ENCODE data around the gene DGAT2. TPM values are rescaled to one million over a fixed set of nuclear protein-coding genes. Genes with fewer than 3 reads are reported as not detected.
"Not testable (repeated sequence)": the region's sequence is repeated elsewhere in the genome, so short reads cannot be mapped to it uniquely, and the experiment has no call there.

DGAT2 gene
- polyA plus RNA-seq, 3 donors from 2014 or later, result 0.22 to 0.63 TPM; not detected in 1

DNA sequence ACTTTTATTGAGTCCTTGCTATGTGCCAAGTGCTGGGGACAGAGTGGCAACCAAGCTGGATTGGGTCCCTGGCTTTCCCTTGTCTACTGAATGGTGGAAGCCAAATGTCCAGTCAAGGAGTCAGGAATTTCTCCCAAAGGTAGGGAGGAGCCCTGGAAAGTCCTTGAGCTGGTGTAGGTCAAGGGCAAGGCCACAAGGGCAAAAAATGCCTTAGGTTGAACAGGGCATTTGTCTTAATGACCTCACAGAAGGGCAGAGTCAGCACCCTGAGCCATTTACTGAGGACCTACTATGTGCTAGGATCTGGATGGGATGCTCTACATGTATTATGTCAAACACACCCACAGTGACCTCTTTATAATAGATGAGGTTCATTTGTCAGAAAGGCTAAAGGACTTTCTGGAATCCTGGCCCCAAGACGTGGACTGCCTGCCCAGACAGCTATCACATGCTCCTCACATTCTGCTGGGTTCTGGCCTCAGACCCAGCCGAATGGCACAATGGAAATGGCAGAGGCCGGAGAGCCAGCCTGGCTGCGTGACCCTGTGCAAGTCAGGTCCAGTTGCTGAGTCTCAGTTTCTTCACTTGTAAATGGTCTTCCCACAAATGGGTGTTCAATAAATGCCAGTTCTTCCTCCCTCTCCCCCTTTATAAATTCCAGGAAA lies 33.3 kb upstream of the DGAT2 start:
- no peak for DNase-seq
- Mint-ChIP-seq H3K4me3 (no peak overlapping the region), H3K4me1 (no peaks in the 10 kb centered on the region), H3K9me3 (peaks cover 0 to 1% (median 0%) of the 10 kb centered on the region in 6 donors), H3K27me3 (ENCODE audit: low read depth in 3 of 3) (peaks cover 3 to 8% (median 6%) of the 10 kb centered on the region in 3 donors), H3K27ac (no peak overlapping the region), H3K36me3 (no peaks in the 10 kb centered on the region)

DNA sequence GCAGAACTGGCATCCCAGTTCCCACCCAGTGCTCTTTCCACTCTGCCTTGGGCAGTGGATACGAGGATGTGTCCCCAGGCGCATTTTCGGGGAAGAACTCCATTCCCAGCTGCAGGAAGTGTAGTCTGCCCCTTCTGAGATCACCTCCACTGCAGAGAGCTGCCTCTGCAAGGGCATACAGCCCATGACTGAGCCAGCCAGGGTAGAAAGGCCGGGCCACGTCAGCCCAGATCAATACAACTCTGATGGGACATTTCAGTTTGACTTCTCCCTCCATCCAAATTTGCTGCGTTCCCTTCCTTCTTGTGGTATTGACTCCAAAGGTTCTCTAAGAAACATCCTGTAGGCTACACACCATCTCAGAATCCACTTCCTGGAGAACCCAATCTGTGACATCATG lies 31.3 kb upstream of the DGAT2 start:
- peaks cover 3 to 8% (median 6%) of the 10 kb centered on the region in 3 donors for H3K27me3 Mint-ChIP-seq (ENCODE audit: low read depth in 3 of 3)
- no peaks in the 10 kb centered on the region for H3K36me3 Mint-ChIP-seq
- DNase-seq, result no peak
- H3K9me3 Mint-ChIP-seq, result no peaks in the 10 kb centered on the region
- H3K4me1 Mint-ChIP-seq, result no peaks in the 10 kb centered on the region
- no peak overlapping the region for H3K4me3 Mint-ChIP-seq
- no peak overlapping the region for H3K27ac Mint-ChIP-seq

DNA sequence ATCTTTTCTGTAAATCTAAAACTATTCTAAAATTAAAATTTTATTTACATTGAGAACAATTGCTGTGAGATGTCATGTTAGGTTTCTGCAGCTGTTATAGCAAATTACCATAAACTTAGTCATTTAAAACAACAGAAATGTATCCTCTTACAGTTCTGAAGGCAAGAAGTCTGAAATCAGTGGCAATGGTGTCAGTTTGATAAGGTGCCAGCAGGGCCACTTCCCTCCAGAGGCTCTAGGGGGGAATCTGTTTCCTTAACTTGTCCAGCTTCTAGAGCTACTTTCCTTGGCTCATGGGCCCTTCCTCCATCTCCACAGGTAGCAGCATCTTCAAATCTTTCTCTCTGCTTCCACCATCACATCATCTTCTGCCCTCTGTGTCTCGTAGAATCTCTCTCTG lies 27.9 kb upstream of the DGAT2 start:
- Mint-ChIP-seq H3K27ac (no peak overlapping the region), H3K27me3 (ENCODE audit: low read depth in 3 of 3) (peaks cover 3 to 10% (median 6%) of the 10 kb centered on the region in 3 donors), H3K9me3 (no peaks in the 10 kb centered on the region), H3K36me3 (no peaks in the 10 kb centered on the region), H3K4me3 (no peak overlapping the region), H3K4me1 (no peaks in the 10 kb centered on the region)
- DNase-seq, result no peak

GRCh38 chr11:75743159-75743558 lies 25.4 kb upstream of the DGAT2 start:
- H3K36me3 Mint-ChIP-seq, H3K4me3 Mint-ChIP-seq, H3K9me3 Mint-ChIP-seq, H3K27ac Mint-ChIP-seq, H3K4me1 Mint-ChIP-seq, DNase-seq: not testable (repeated sequence)
- peaks cover 4 to 12% (median 6%) of the 10 kb centered on the region in 3 donors for H3K27me3 Mint-ChIP-seq (ENCODE audit: low read depth in 3 of 3)

DNA sequence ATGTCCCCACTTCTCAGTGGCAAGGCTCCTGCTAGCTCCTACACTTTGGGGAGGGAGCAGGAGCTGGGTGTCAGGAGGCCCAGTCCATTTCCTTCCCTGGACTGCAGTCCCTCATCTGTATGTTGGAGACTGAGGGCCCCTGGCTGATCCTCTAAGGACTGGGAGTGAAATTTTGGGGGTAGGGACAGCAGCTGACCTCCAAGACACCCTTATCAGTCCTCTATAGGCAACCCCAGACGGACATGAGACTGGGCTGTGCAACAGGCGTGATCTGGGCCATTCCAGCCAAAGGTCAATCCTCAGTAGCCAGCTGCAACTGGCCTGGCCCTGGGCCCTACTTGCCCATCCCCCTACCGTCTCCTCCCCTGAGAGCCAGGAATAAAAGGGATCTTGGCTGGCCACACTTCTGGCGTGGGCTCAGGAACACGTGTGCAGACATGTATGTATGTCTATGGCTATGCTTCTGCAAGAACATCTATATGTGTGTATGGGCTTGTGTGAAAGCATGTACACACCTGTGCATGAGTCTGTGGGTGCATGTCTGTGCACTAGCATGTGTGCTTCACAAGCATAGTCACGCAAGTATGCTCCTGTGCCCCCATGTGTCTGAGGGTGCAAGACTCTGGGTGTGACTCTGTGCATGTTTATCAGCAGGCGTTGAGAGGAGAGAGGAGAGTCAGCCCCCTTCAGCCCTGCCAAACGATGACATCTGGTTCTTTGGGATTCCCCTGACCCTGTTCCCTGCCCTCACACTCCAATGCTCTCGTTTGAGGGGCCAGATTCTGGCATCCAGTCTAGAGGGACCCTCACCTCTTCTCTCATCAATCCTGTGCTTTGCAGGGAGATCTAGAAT lies 24.6 kb upstream of the DGAT2 start:
- Mint-ChIP-seq H3K36me3 (no peaks in the 10 kb centered on the region), H3K27ac (no peak overlapping the region), H3K9me3 (peaks cover 0 to 2% (median 0%) of the 10 kb centered on the region in 6 donors), H3K4me3 (no peak overlapping the region), H3K27me3 (ENCODE audit: low read depth in 3 of 3) (peaks cover 6 to 13% (median 6%) of the 10 kb centered on the region in 3 donors), H3K4me1 (no peaks in the 10 kb centered on the region)
- no peak for DNase-seq

DNA sequence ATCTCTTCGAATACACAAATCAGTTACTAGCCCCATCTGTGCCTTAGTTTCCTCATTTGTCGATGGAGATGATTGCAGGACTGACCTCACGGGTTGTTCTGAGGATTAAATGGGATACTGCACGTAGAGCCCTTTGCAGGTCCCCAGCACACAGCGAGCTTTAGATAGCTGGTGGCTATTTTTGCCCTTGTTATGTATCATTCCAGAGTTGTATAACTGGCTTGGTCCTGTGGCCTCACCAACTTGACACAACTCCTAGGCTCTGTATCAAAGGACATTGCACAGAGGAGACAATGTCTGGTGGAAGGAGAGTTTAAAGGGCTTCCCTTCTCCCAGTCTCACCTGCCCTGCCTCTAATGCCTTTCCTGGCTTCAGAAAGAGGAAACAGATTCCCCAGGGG lies 22.8 kb upstream of the DGAT2 start:
- no peak for DNase-seq
- H3K4me3 Mint-ChIP-seq, result no peak overlapping the region
- no peaks in the 10 kb centered on the region for H3K4me1 Mint-ChIP-seq
- H3K36me3 Mint-ChIP-seq, result no peaks in the 10 kb centered on the region
- peaks cover 0 to 2% (median 0%) of the 10 kb centered on the region in 6 donors for H3K9me3 Mint-ChIP-seq
- H3K27ac Mint-ChIP-seq, result no peak overlapping the region
- H3K27me3 Mint-ChIP-seq (ENCODE audit: low read depth in 3 of 3), result peaks cover 6 to 12% (median 6%) of the 10 kb centered on the region in 3 donors

- not testable (repeated sequence) for H3K9me3 Mint-ChIP-seq, H3K4me1 Mint-ChIP-seq, H3K4me3 Mint-ChIP-seq, H3K27ac Mint-ChIP-seq, DNase-seq, H3K36me3 Mint-ChIP-seq
- H3K27me3 Mint-ChIP-seq (ENCODE audit: low read depth in 3 of 3), result peaks cover 2 to 12% (median 6%) of the 10 kb centered on the region in 3 donors
These were observed 19.8 kb upstream of the DGAT2 start for GRCh38 chr11:75748729-75749273.

GRCh38 chr11:75754933-75755332 lies 13.6 kb upstream of the DGAT2 start:
- H3K36me3 Mint-ChIP-seq; H3K4me3 Mint-ChIP-seq; H3K27ac Mint-ChIP-seq; H3K4me1 Mint-ChIP-seq; DNase-seq; H3K9me3 Mint-ChIP-seq; H3K27me3 Mint-ChIP-seq (ENCODE audit: low read depth in 3 of 3): not testable (repeated sequence)

- no peak for DNase-seq
- H3K4me1 Mint-ChIP-seq, result no peaks in the 10 kb centered on the region
- H3K4me3 Mint-ChIP-seq, result no peak overlapping the region
- H3K9me3 Mint-ChIP-seq, result peaks cover 0 to 5% (median 0%) of the 10 kb centered on the region in 6 donors
- no peak overlapping the region for H3K27ac Mint-ChIP-seq
- peaks cover 2 to 5% (median 2%) of the 10 kb centered on the region in 3 donors for H3K27me3 Mint-ChIP-seq (ENCODE audit: low read depth in 3 of 3)
- H3K36me3 Mint-ChIP-seq, result no peaks in the 10 kb centered on the region
These were observed 10.9 kb upstream of the DGAT2 start for GRCh38 chr11:75757651-75758050.

DNA sequence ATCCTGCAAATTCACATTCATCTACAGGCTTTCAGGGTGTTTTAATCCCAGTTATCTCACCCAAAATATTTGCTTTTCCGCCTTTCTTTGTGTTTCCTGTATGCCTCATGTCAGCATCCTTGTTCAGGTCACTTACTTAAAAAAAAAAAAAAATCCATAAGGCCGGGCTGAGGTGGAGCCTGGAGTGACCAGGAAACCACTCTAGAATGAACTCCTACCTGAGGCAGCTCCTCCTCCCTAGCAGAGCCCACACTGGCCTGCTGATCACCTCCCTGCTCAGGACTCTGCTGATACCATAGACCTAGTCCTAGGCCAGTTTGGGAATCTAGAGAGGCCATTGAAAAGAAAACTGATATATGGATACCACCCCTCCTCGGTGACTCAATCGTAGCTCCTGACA lies 8.7 kb upstream of the DGAT2 start:
- no peaks in the 10 kb centered on the region for H3K4me1 Mint-ChIP-seq
- DNase-seq, result no peak
- peaks cover 0 to 5% (median 0%) of the 10 kb centered on the region in 6 donors for H3K9me3 Mint-ChIP-seq
- H3K27me3 Mint-ChIP-seq (ENCODE audit: low read depth in 3 of 3), result peaks cover 2 to 6% (median 5%) of the 10 kb centered on the region in 3 donors
- no peaks in the 10 kb centered on the region for H3K36me3 Mint-ChIP-seq
- no peak overlapping the region for H3K4me3 Mint-ChIP-seq
- no peak overlapping the region for H3K27ac Mint-ChIP-seq

GRCh38 chr11:75760243-75760642 lies 8.3 kb upstream of the DGAT2 start:
- peaks cover 0 to 4% (median 0%) of the 10 kb centered on the region in 6 donors for H3K9me3 Mint-ChIP-seq
- H3K27ac Mint-ChIP-seq, result no peak overlapping the region
- H3K36me3 Mint-ChIP-seq, result no peaks in the 10 kb centered on the region

DNA sequence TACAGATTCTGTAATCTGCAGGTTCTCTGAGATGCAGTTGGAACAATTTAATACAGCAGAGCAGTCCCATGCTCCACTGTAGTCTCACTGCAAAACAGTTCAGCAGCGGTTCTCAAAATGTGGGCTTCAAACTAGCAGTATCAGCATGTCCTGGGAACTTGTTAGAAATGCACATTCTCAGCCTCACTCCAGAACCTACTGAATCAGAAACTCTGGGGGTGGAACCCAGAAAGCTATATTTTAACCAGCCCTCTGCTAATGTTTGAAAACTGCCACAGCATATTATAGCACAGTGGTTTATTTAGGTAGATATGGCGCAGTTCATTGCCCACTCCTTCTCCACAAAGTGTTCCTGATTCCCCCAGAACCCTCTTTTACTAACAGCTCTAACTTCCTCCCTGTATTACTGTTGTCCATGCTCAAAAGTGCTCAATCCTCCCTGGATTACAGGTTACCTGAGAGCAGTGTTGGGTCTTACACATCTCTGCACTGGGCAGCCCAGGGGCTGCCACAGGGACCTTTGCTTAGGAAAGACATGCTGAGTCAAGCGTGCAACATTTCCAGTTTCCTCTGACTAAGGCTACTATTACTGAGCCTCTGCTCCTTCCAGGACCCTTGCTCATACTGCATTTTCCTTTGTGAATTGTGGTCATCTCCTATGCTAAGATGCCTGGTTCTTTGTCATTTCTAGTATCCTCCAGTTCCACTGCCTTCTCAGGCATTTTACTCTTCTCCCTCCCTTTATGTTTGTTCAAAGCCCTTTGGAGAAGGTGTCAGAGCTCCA lies 7.7 kb upstream of the DGAT2 start:
- no peaks in the 10 kb centered on the region for H3K36me3 Mint-ChIP-seq
- H3K27me3 Mint-ChIP-seq (ENCODE audit: low read depth in 3 of 3), result peaks cover 2 to 6% (median 3%) of the 10 kb centered on the region in 3 donors
- H3K4me1 Mint-ChIP-seq, result no peaks in the 10 kb centered on the region
- H3K27ac Mint-ChIP-seq, result no peak overlapping the region
- H3K9me3 Mint-ChIP-seq, result peaks cover 0 to 2% (median 0%) of the 10 kb centered on the region in 6 donors
- DNase-seq, result no peak
- no peak overlapping the region for H3K4me3 Mint-ChIP-seq

More at GRCh38 chr11:75760243-75760642, 8.3 kb upstream of the DGAT2 start:
- H3K4me1 Mint-ChIP-seq, result no peaks in the 10 kb centered on the region
- no peak overlapping the region for H3K4me3 Mint-ChIP-seq
- DNase-seq, result no peak
- peaks cover 2 to 6% (median 5%) of the 10 kb centered on the region in 3 donors for H3K27me3 Mint-ChIP-seq (ENCODE audit: low read depth in 3 of 3)

- Mint-ChIP-seq H3K4me1 (peaks cover 0 to under 1% of the 10 kb centered on the region in 2 donors), H3K36me3 (no peaks in the 10 kb centered on the region), H3K27me3 (ENCODE audit: low read depth in 3 of 3) (peaks cover 0 to 7% (median 1%) of the 10 kb centered on the region in 3 donors), H3K9me3 (peaks cover 0 to 2% (median 0%) of the 10 kb centered on the region in 6 donors), H3K27ac (no peak overlapping the region), H3K4me3 (no peak overlapping the region)
- DNase-seq, result no peak
These were observed 6.4 kb upstream of the DGAT2 start for GRCh38 chr11:75762158-75762557.
